Stimulated activated CD4-positive, alpha-beta T cell treated with anti-CD3 and anti-CD28 coated beads, Interleukin-1b, Interleukin-23, amount 100 ng/mL, for 1 hour (primary cell): Measurements from ENCODE around the gene ATP8B1.
"Not testable (repeated sequence)": the region's sequence is repeated elsewhere in the genome, so short reads cannot be mapped to it uniquely, and the experiment has no call there.

Experiments
- DNase-seq, 2 donors: peaks; one replicate each; pipeline ENCODE4 v3.0.0-alpha.2; 2020; ENCODE audit warnings: low read depth in 2 of 2

ATP8B1 gene

GRCh38 chr18:57719211-57719935 lies 83.7 kb downstream of the ATP8B1 start:
- DNase-seq: not testable (repeated sequence)

- DNase-seq: no peak
Measured at GRCh38 chr18:57716549-57716948, 86.6 kb downstream of the ATP8B1 start.

GRCh38 chr18:57715671-57716070 lies 87.4 kb downstream of the ATP8B1 start:
- no peak for DNase-seq

- no peak for DNase-seq
Measured at GRCh38 chr18:57715073-57715472, 88.0 kb downstream of the ATP8B1 start.

- DNase-seq: no peak
Measured at GRCh38 chr18:57710226-57710625, 92.9 kb downstream of the ATP8B1 start.

GRCh38 chr18:57709335-57709734 lies 93.8 kb downstream of the ATP8B1 start:
- no peak for DNase-seq

GRCh38 chr18:57708288-57708687 lies 94.8 kb downstream of the ATP8B1 start:
- no peak for DNase-seq

GRCh38 chr18:57705832-57706595 lies 97.1 kb downstream of the ATP8B1 start:
- DNase-seq: no peak

- DNase-seq: no peak
Measured at GRCh38 chr18:57705011-57705410, 98.1 kb downstream of the ATP8B1 start.

GRCh38 chr18:57698571-57699276 lies 104.4 kb downstream of the ATP8B1 start:
- DNase-seq: no peak

GRCh38 chr18:57697426-57697825 lies 105.7 kb downstream of the ATP8B1 start:
- DNase-seq: no peak

- no peak for DNase-seq
Measured at GRCh38 chr18:57696271-57696670, 106.8 kb downstream of the ATP8B1 start.

GRCh38 chr18:57691363-57691762 lies 111.8 kb downstream of the ATP8B1 start:
- no peak for DNase-seq

- DNase-seq: no peak
Measured at GRCh38 chr18:57687970-57688369, 115.1 kb downstream of the ATP8B1 start.

GRCh38 chr18:57683470-57683869 lies 119.6 kb downstream of the ATP8B1 start:
- DNase-seq: no peak

- DNase-seq: no peak
Measured at GRCh38 chr18:57677262-57678211, 125.6 kb downstream of the ATP8B1 start.

- no peak for DNase-seq
Measured at GRCh38 chr18:57674891-57675290, 128.2 kb downstream of the ATP8B1 start.

GRCh38 chr18:57670046-57670445 lies 133.1 kb downstream of the ATP8B1 start:
- no peak for DNase-seq

- no peak for DNase-seq
Measured at GRCh38 chr18:57668021-57668420, 135.1 kb downstream of the ATP8B1 start.

GRCh38 chr18:57666818-57667497 lies 136.2 kb downstream of the ATP8B1 start:
- DNase-seq: no peak
